Measurements from ENCODE around the gene FCRLA. TPM values are rescaled to one million over a fixed set of nuclear protein-coding genes. Genes with fewer than 3 reads are reported as not detected.

The FCRLA gene
- total and polyA plus RNA-seq, 2 donors (not counting 1 experiment from before 2014, with no cell fraction given): 140 to 248 TPM

DNA sequence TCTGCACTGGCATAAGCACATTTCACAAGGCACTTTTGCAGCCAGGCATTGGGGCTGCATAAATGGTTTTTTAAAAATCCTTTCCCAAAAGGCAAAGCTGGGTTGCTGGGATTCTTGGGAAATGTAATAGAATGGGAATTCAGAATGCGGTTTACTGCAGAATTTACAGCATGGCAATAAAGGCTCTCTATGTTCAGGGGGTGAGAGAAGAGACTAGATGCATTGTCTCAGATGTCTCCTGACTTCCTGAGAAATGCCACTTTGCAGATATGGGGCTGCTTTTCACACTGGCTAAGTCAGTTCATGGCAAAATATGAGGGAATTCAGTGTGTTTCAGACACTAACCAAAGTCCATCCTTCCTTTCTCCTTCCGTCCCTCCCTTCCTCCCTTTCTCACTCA lies 30.6 kb upstream of the FCRLA start:
- ATAC-seq (ENCODE audit: low read depth): no peak
- intact Hi-C loops (cut with micrococcal nuclease): no loop called here
- Histone ChIP-seq H2AFZ (ENCODE audit: insufficient read depth, low read depth, low read length, poor library complexity, severe bottlenecking) (no peak overlapping the region), H3K4me1 (ENCODE audit: control insufficient read depth in 2 of 2, insufficient read depth in 2 of 2, low read length in 2 of 2) (no peaks in the 10 kb centered on the region), H3K27me3 (replicated peaks in 1 of 4; ENCODE audit: control extremely low read depth in 1 of 4, control insufficient read depth in 3 of 4, insufficient read depth in 4 of 4, low read length in 3 of 4) (no peaks in the 10 kb centered on the region), H3K4me3 (ENCODE audit: control extremely low read depth in 1 of 5, extremely low read depth in 1 of 5, insufficient read depth in 1 of 5, low read depth in 2 of 5, low read length in 4 of 5) (no peak overlapping the region), H3K4me2 (replicated peaks; ENCODE audit: low read depth, low read length, poor library complexity, severe bottlenecking) (no peak overlapping the region), H3K9ac (ENCODE audit: low read length) (no peak overlapping the region), H3K27ac (ENCODE audit: low read length in 2 of 2) (no peak overlapping the region), H3K79me2 (ENCODE audit: control insufficient read depth, insufficient read depth, low read length) (no peaks in the 10 kb centered on the region), H3K9me3 (ENCODE audit: control extremely low read depth in 1 of 3, control insufficient read depth in 2 of 3, insufficient read depth in 1 of 3, low read length in 2 of 3) (no peaks in the 10 kb centered on the region), H4K20me1 (ENCODE audit: control insufficient read depth, insufficient read depth, low read length, poor library complexity, severe bottlenecking) (no peaks in the 10 kb centered on the region), H3K36me3 (replicated peaks in 1 of 2; ENCODE audit: control extremely low read depth in 1 of 2, control insufficient read depth in 1 of 2, extremely low read depth in 1 of 2, insufficient read depth in 2 of 2, low read length in 1 of 2) (peaks cover 6 to 39% of the 10 kb centered on the region in 2 experiments)
- H3K9me3 Mint-ChIP-seq (ENCODE audit: insufficient read depth): no peaks in the 10 kb centered on the region
- no peak overlapping the region for H3K27ac Mint-ChIP-seq
- POLR2A ChIA-PET: no interaction called here
- no peak for TF ChIP-seq EZH2 (IDR thresholded peaks at IDR 0.05; ENCODE audit: borderline replicate concordance, insufficient read depth, low read depth, low read length, poor library complexity, severe bottlenecking)
- TF ChIP-seq, protein P1, sequence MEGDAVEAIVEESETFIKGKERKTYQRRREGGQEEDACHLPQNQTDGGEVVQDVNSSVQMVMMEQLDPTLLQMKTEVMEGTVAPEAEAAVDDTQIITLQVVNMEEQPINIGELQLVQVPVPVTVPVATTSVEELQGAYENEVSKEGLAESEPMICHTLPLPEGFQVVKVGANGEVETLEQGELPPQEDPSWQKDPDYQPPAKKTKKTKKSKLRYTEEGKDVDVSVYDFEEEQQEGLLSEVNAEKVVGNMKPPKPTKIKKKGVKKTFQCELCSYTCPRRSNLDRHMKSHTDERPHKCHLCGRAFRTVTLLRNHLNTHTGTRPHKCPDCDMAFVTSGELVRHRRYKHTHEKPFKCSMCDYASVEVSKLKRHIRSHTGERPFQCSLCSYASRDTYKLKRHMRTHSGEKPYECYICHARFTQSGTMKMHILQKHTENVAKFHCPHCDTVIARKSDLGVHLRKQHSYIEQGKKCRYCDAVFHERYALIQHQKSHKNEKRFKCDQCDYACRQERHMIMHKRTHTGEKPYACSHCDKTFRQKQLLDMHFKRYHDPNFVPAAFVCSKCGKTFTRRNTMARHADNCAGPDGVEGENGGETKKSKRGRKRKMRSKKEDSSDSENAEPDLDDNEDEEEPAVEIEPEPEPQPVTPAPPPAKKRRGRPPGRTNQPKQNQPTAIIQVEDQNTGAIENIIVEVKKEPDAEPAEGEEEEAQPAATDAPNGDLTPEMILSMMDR (IDR thresholded peaks at IDR 0.05): no peak
- no peaks in the 10 kb centered on the region for H3K27me3 Mint-ChIP-seq
- no peak overlapping the region for H3K4me3 Mint-ChIP-seq
- CTCF ChIA-PET: no interaction called here
- no peak for DNase-seq
- H3K4me1 Mint-ChIP-seq: peaks cover 3% of the 10 kb centered on the region
- 100% methylated on average over 2 of the region's 2 CpGs for WGBS (ENCODE audit: insufficient coverage)

DNA sequence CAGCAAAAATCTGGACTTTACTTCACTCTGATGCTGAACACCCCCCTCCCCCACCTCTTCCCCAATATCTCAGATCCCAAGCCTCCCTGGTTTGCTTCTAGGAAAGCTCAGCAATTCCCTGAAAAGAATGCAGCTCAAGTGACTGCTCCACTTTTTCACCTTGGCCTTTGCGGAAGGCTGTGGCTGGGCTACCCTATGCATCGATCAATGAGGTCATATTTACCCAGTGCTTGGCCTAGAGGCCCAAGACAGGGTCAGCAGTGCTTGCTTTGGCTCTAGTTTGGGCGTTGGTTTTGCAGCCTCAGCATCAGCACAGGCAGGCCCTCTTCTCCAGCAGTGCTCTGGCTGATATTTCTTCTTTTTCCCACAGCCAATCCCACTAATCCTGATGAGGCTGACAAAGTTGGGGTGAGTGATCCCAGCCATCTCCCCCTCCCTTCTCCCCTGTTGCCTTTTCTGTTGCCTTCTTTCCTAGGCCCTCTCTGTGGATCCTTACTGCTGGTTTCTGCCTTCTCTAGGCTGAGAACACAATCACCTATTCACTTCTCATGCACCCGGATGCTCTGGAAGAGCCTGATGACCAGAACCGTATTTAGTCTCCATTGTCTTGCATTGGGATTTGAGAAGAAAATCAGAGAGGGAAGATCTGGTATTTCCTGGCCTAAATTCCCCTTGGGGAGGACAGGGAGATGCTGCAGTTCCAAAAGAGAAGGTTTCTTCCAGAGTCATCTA lies 29.9 kb upstream of the FCRLA start:
- CTCF ChIA-PET: no interaction called here
- POLR2A ChIA-PET: no interaction called here
- H3K36me3 ChIP-seq (replicated peaks in 1 of 2; ENCODE audit: control extremely low read depth in 1 of 2, control insufficient read depth in 1 of 2, extremely low read depth in 1 of 2, insufficient read depth in 2 of 2, low read length in 1 of 2): peaks cover 6 to 37% of the 10 kb centered on the region in 2 experiments
- DNase-seq: no peak
- H3K4me3 ChIP-seq (ENCODE audit: control extremely low read depth in 1 of 5, extremely low read depth in 1 of 5, insufficient read depth in 1 of 5, low read depth in 2 of 5, low read length in 4 of 5): no peak overlapping the region
- Mint-ChIP-seq H3K4me1 (peaks cover 3% of the 10 kb centered on the region), H3K27me3 (no peaks in the 10 kb centered on the region), H3K4me3 (no peak overlapping the region), H3K9me3 (ENCODE audit: insufficient read depth) (no peaks in the 10 kb centered on the region), H3K27ac (no peak overlapping the region)
- H3K27me3 ChIP-seq (replicated peaks in 1 of 4; ENCODE audit: control extremely low read depth in 1 of 4, control insufficient read depth in 3 of 4, insufficient read depth in 4 of 4, low read length in 3 of 4): no peaks in the 10 kb centered on the region
- ATAC-seq (ENCODE audit: low read depth): no peak
- H2AFZ ChIP-seq (ENCODE audit: insufficient read depth, low read depth, low read length, poor library complexity, severe bottlenecking): no peak overlapping the region
- no peak overlapping the region for H3K9ac ChIP-seq (ENCODE audit: low read length)
- H4K20me1 ChIP-seq (ENCODE audit: control insufficient read depth, insufficient read depth, low read length, poor library complexity, severe bottlenecking): no peaks in the 10 kb centered on the region
- intact Hi-C loops (cut with micrococcal nuclease): no loop called here
- H3K4me2 ChIP-seq (replicated peaks; ENCODE audit: low read depth, low read length, poor library complexity, severe bottlenecking): no peak overlapping the region
- TF ChIP-seq EZH2 (IDR thresholded peaks at IDR 0.05; ENCODE audit: borderline replicate concordance, insufficient read depth, low read depth, low read length, poor library complexity, severe bottlenecking): no peak
- TF ChIP-seq, protein P1 (IDR thresholded peaks at IDR 0.05): no peak
- 100% methylated on average over 4 of the region's 5 CpGs for WGBS (ENCODE audit: insufficient coverage)
- H3K79me2 ChIP-seq (ENCODE audit: control insufficient read depth, insufficient read depth, low read length): no peaks in the 10 kb centered on the region
- H3K9me3 ChIP-seq (ENCODE audit: control extremely low read depth in 1 of 3, control insufficient read depth in 2 of 3, insufficient read depth in 1 of 3, low read length in 2 of 3): no peaks in the 10 kb centered on the region
- H3K27ac ChIP-seq (ENCODE audit: low read length in 2 of 2): no peak overlapping the region
- no peaks in the 10 kb centered on the region for H3K4me1 ChIP-seq (ENCODE audit: control insufficient read depth in 2 of 2, insufficient read depth in 2 of 2, low read length in 2 of 2)
